HepG2 (cell line): ENCODE data around the gene AADACL4. TPM values are rescaled to one million over a fixed set of nuclear protein-coding genes. Genes with fewer than 3 reads are reported as not detected.

Experiments used
- AGO2 ChIP-seq: fragments of 200-400 bp; formaldehyde crosslinking; optimal IDR thresholded peaks from 2 replicates; pipeline ENCODE3; 2017; ENCODE audit warnings: mild to moderate bottlenecking, low read depth, low read length, moderate library complexity
- GLI4 ChIP-seq: sonication (generic); formaldehyde crosslinking; IDR thresholded peaks from 2 replicates; pipeline ENCODE4 v1.5.1; 2020; ENCODE audit warnings: missing genetic modification reagents, mild to moderate bottlenecking, moderate library complexity, borderline replicate concordance
- HDAC6 ChIP-seq: fragments of 200-600 bp; sonication (generic); IDR thresholded peaks from 2 replicates; pipeline ENCODE4 v1.7.0; 2017; ENCODE audit warnings: mild to moderate bottlenecking, antibody characterized with exemption, low read length, low read depth
- MTA1 ChIP-seq: sonication (generic); formaldehyde crosslinking; IDR thresholded peaks from 2 replicates; pipeline ENCODE4 v1.4.0; 2020; ENCODE audit warnings: missing genetic modification reagents, mild to moderate bottlenecking, borderline replicate concordance
- NBN ChIP-seq: fragments of 450-650 bp; conservative IDR thresholded peaks from 2 replicates; pipeline ENCODE4 v1.6.1; 2017
- TAF15 ChIP-seq: fragments of 200-400 bp; formaldehyde crosslinking; IDR thresholded peaks from one replicate; pipeline ENCODE4 v1.6.1; 2018; ENCODE audit warnings: mild to moderate bottlenecking, low read depth, low read length; ENCODE audit not compliant: poor library complexity, severe bottlenecking
- ZNF12 ChIP-seq: sonication (generic); formaldehyde crosslinking; IDR thresholded peaks from 2 replicates; pipeline ENCODE4 v1.5.0; 2020; ENCODE audit warnings: missing genetic modification reagents
- ZNF563 ChIP-seq: sonication (generic); formaldehyde crosslinking; IDR thresholded peaks from 2 replicates; pipeline ENCODE4 v1.8.0; 2022; ENCODE audit warnings: mild to moderate bottlenecking, moderate library complexity, missing genetic modification reagents
- ZNF574 ChIP-seq: sonication (generic); formaldehyde crosslinking; IDR thresholded peaks from 2 replicates; pipeline ENCODE4 v1.4.0; 2020; ENCODE audit warnings: missing genetic modification reagents
- ZNF614 ChIP-seq: IDR thresholded peaks from 2 replicates; pipeline ENCODE4 v1.6.1; 2018; ENCODE audit warnings: missing biosample characterization, missing genetic modification reagents, inconsistent platforms, borderline replicate concordance
- ZNF660 ChIP-seq: sonication (generic); formaldehyde crosslinking; IDR thresholded peaks from 2 replicates; pipeline ENCODE4 v1.5.1; 2020; ENCODE audit warnings: mild to moderate bottlenecking, low read depth, missing genetic modification reagents, borderline replicate concordance
- ZNF768 ChIP-seq: sonication (generic); formaldehyde crosslinking; IDR thresholded peaks from 2 replicates; pipeline ENCODE4 v1.4.0; 2020; ENCODE audit warnings: missing genetic modification reagents
- ZNF781 ChIP-seq: sonication (generic); formaldehyde crosslinking; IDR thresholded peaks from 2 replicates; pipeline ENCODE4 v1.5.1; 2020; ENCODE audit warnings: borderline replicate concordance, mild to moderate bottlenecking, missing genetic modification reagents; ENCODE audit errors: not compliant biosample characterization
- polyA plus RNA-seq, 8 experiments: library from polyadenylated mRNA; depleted of rRNA in 3 of 8; stranded (reverse) in 7 of 8; unstranded in 1 of 8; fragments of >200 nt; fragmentation: Illumina TruSeq in 4 of 8; extraction: Trizol in 4 of 8; gene quantifications; 2 replicates each; pipeline versions ENCODE4 v1.2.1 to v1.2.3, GENCODE V29; 2011 to 2016; ENCODE audit warnings: low read depth in 4 of 8, missing spikeins in 1 of 8, mixed read lengths in 1 of 8; ENCODE audit not compliant: insufficient read depth in 1 of 8
- total RNA-seq, 5 experiments: library from RNA; depleted of rRNA; stranded (reverse); fragments of >200 nt; fragmentation: Illumina TruSeq; extraction: Trizol; gene quantifications; 2 replicates each; pipeline ENCODE4 v1.2.3, GENCODE V29; 2016; ENCODE audit warnings: low read depth in 1 of 5

Gene AADACL4
- total and polyA plus RNA-seq, 2 of the 13 experiments (the other 11 are each of a cell fraction or from before 2014, with no cell fraction given), result not detected

GRCh38 chr1:12604114-12604874 lies 39.6 kb upstream of the AADACL4 start (continued):
- no peak for TF ChIP-seq MTA1 (CRISPR knock-in tag)
- TF ChIP-seq AGO2, result no peak
- TF ChIP-seq ZNF563 (CRISPR knock-in tag), result no peak
- no peak for TF ChIP-seq ZNF781
- no peak for TF ChIP-seq TAF15
- TF ChIP-seq ZNF614 (CRISPR knock-in tag), result peak; percentile 85
- no peak for TF ChIP-seq ZNF768
- TF ChIP-seq HDAC6, result no peak
- peak; percentile 66; the same call in 1 of the 2 replicates for TF ChIP-seq ZNF12 (CRISPR knock-in tag)
- no peak for TF ChIP-seq GLI4 (CRISPR knock-in tag)
- no peak for TF ChIP-seq NBN
- TF ChIP-seq ZNF660 (CRISPR knock-in tag), result no peak
- peak; percentile 62; the same call in 1 of the 2 replicates for TF ChIP-seq ZNF574 (CRISPR knock-in tag)
